PC-9 (cell line): ENCODE measurements around the gene SELENOM.

ENCODE experiments used
- CTCF ChIP-seq: fragments of 200-600 bp; sonication (generic); conservative IDR thresholded peaks from 2 replicates; pipeline ENCODE4 v1.6.1; 2017; ENCODE audit warnings: mixed run types, antibody characterized with exemption, mild to moderate bottlenecking, moderate library complexity
- EZH2 ChIP-seq: fragments of 200-600 bp; sonication (generic); IDR thresholded peaks from 2 replicates; pipeline ENCODE4 v1.8.0; 2017; ENCODE audit warnings: antibody characterized with exemption, low read depth

DNA sequence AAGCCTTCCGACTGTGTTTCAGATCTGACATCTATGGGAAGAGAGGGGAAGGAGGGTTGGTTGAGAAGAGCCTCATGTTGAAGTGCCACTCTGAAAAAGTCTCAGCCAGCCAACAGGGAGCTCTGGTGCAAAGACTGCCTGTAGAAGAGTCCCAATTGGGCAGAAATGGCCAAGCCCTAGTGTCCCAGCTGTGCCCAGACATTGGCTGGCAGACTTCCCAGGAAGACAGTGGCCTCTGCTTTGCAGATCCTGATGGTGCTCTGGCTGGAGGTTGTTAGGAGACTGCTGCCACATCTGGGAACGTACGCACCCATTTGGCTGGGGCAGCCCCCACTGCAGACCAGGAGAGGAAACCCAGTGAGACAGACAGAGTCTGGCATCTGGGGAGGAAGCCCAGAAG, 36.2 kb upstream of the SELENOM start:
- TF ChIP-seq CTCF: no peak
- no peak for TF ChIP-seq EZH2
